GM12878 (cell line): ENCODE results near the gene TSPAN5. TPM values are rescaled to one million over a fixed set of nuclear protein-coding genes. Genes with fewer than 3 reads are reported as not detected.
A peak's percentile ranks its signal among the peaks of the same experiment; 100 is the strongest.

Experiments used
- ATAC-seq: fragments of 200-7000 bp; cut with Tn5 transposase; 3 replicates; pipeline ENCODE4 v1.9.1; 2020; ENCODE audit warnings: mild to moderate bottlenecking, moderate library complexity
- BruUV-seq: library from RNA; stranded (reverse); fragments of 400-500 nt; replicated peaks from 2 replicates; lab custom pipeline; 2021; lab: Mats Ljungman, UMichigan
- CTCF ChIA-PET: fragments of 300-600 bp; sonication (Branson Sonifier 250); formaldehyde crosslinking; extraction: SDS; loops from one replicate; lab custom pipeline; 2021; ENCODE audit warnings: inconsistent platforms; lab: Yijun Ruan, JAX
- POLR2A ChIA-PET: fragments of 350-600 bp; formaldehyde crosslinking; extraction: SDS; loops from one replicate; lab custom pipeline; 2021; ENCODE audit warnings: inconsistent platforms; lab: Charles Lee
- RAD21 ChIA-PET: fragments of 300-600 bp; sonication (Branson Sonifier 250); formaldehyde crosslinking; loops from one replicate; lab custom pipeline; 2023; ENCODE audit warnings: antibody characterized with exemption; ENCODE audit not compliant: unreplicated experiment; lab: Charles Lee
- SMC1A ChIA-PET: fragments of 300-600 bp; sonication (Branson Sonifier 250); formaldehyde crosslinking; loops from one replicate; lab custom pipeline; 2023; ENCODE audit not compliant: unreplicated experiment, uncharacterized antibody; lab: Charles Lee
- DNase-seq: peaks from one replicate; pipeline ENCODE4 v3.0.0-alpha.2; 2011; ENCODE audit warnings: low read depth, low spot score
- FAIRE-seq: peaks from 3 replicates; lab custom pipeline; 2011; peaks lifted over from hg19 to GRCh38; lab: Jason Lieb, UNC
- H2AFZ ChIP-seq: 2 replicates; pipeline ENCODE4 v1.6.0; 2011; ENCODE audit warnings: low read depth, low read length, control low read depth; ENCODE audit not compliant: control insufficient read depth
- H3K27ac ChIP-seq: 2 replicates; pipeline ENCODE4 v1.5.1; 2011; ENCODE audit warnings: control low read depth; ENCODE audit not compliant: control insufficient read depth, insufficient read depth
- H3K27me3 ChIP-seq, 2 experiments: replicated peaks in 1 of 2; 2 replicates each; pipeline versions ENCODE4 v1.6.0 to v1.6.1; 2011; ENCODE audit warnings: low read length in 1 of 2; ENCODE audit not compliant: control insufficient read depth in 2 of 2, insufficient read depth in 2 of 2
- H3K36me3 ChIP-seq, 2 experiments: 2 replicates each; pipeline ENCODE4 v1.5.1; 2011; ENCODE audit warnings: low read length in 1 of 2; ENCODE audit not compliant: control insufficient read depth in 2 of 2, insufficient read depth in 2 of 2
- H3K4me1 ChIP-seq: 2 replicates; pipeline ENCODE4 v1.6.1; 2011; ENCODE audit warnings: mild to moderate bottlenecking, low read length, moderate library complexity, mixed read lengths; ENCODE audit not compliant: control insufficient read depth, insufficient read depth
- H3K4me2 ChIP-seq: 2 replicates; pipeline ENCODE4 v1.6.0; 2011; ENCODE audit warnings: control low read depth; ENCODE audit not compliant: control insufficient read depth, insufficient read depth
- H3K4me3 ChIP-seq: fragments of 200-600 bp; sonication (generic); 2 replicates; pipeline ENCODE4 v1.5.1; 2016
- H3K79me2 ChIP-seq: 2 replicates; pipeline ENCODE4 v1.6.0; 2011; ENCODE audit warnings: low read length; ENCODE audit not compliant: control insufficient read depth, insufficient read depth
- H3K9ac ChIP-seq: 2 replicates; pipeline ENCODE4 v1.8.0; 2011; ENCODE audit warnings: low read length, control low read depth, mixed read lengths; ENCODE audit not compliant: control insufficient read depth, insufficient read depth
- H3K9me3 ChIP-seq: replicated peaks from 3 replicates; pipeline ENCODE4 v1.5.1; 2011; ENCODE audit warnings: mild to moderate bottlenecking, low read length; ENCODE audit not compliant: control insufficient read depth, insufficient read depth
- H4K20me1 ChIP-seq: 2 replicates; pipeline ENCODE4 v1.6.0; 2011; ENCODE audit not compliant: control insufficient read depth, insufficient read depth
- NR2C1 ChIP-seq: fragments of 450-650 bp; IDR thresholded peaks from 2 replicates; pipeline ENCODE4 v1.6.1; 2017; ENCODE audit warnings: antibody characterized with exemption, mild to moderate bottlenecking, moderate library complexity
- RAD21 ChIP-seq: IDR thresholded peaks from 2 replicates; pipeline ENCODE4 v1.6.1; 2011; ENCODE audit warnings: mild to moderate bottlenecking, low read depth, low read length, moderate library complexity; ENCODE audit not compliant: insufficient read depth
- WGBS: methylation state at CpG from one replicate; pipeline ENCODE4 v1.1.6; 2016; ENCODE audit warnings: low lambda C conversion rate; ENCODE audit not compliant: insufficient replicate concordance, insufficient coverage; ENCODE audit errors: missing lambda C conversion rate; 5-methylcytosine and 5-hydroxymethylcytosine counted together
- in situ Hi-C: fragments of 300-500 bp; cut with MboI; formaldehyde crosslinking; loops from 9 replicates; pipeline ENCODE4 v1.14.3; 2018; ENCODE audit warnings: mixed read lengths
- intact Hi-C: fragments of 100-400 bp; cut with micrococcal nuclease; formaldehyde crosslinking; loops from one replicate; pipeline ENCODE4 v1.14.2; 2022; ENCODE audit not compliant: unreplicated experiment
- polyA plus RNA-seq, 11 experiments: library from polyadenylated mRNA; depleted of rRNA in 4 of 11; unstranded in 6 of 11; stranded (reverse) in 5 of 11; fragments of >200 nt; fragmentation: Nextera tagmentation in 4 of 11; fragmentation: Illumina TruSeq in 1 of 11; extraction: Ambion mirVana in 4 of 11; extraction: Trizol in 1 of 11; gene quantifications; 1 replicate in 1 of 11; 2 replicates in 10 of 11; pipeline versions ENCODE4 v1.2.1 to v1.2.3, GENCODE V29; 2011 to 2016; ENCODE audit warnings: inconsistent platforms in 2 of 11, missing spikeins in 2 of 11, low read depth in 1 of 11
- total RNA-seq, 4 experiments: library from RNA; depleted of rRNA in 3 of 4; stranded (reverse); fragments of >200 nt in 3 of 4; fragmentation: Illumina TruSeq in 1 of 4; extraction: Trizol in 1 of 4; gene quantifications; 2 replicates each; pipeline versions ENCODE4 v1.2.1 to v1.2.3, GENCODE V29; 2013 to 2021
- TF ChIP-seq, protein P1 (sequence below), 3 experiments: IDR thresholded peaks in 2 of 3; conservative IDR thresholded peaks in 1 of 3; 2 replicates each; pipeline ENCODE4 v1.5.1; 2011; ENCODE audit warnings: low read depth in 3 of 3, low read length in 3 of 3, mild to moderate bottlenecking in 3 of 3, control low read depth in 2 of 3, moderate library complexity in 2 of 3, inconsistent platforms in 1 of 3, mixed read lengths in 1 of 3; ENCODE audit not compliant: control insufficient read depth in 2 of 3, insufficient read depth in 1 of 3; ENCODE audit errors: extremely low read depth in 1 of 3
- TF ChIP-seq, protein P2 (sequence below): fragments of 450-650 bp; IDR thresholded peaks from 2 replicates; pipeline ENCODE4 v1.6.1; 2017; ENCODE audit warnings: low read depth, mild to moderate bottlenecking, moderate library complexity

The TSPAN5 gene
- total and polyA plus RNA-seq, 10 of the 15 experiments (the other 5 are each of a cell fraction or from before 2014, with no cell fraction given) = 0.09 to 8.2 (median 0.27) TPM

DNA sequence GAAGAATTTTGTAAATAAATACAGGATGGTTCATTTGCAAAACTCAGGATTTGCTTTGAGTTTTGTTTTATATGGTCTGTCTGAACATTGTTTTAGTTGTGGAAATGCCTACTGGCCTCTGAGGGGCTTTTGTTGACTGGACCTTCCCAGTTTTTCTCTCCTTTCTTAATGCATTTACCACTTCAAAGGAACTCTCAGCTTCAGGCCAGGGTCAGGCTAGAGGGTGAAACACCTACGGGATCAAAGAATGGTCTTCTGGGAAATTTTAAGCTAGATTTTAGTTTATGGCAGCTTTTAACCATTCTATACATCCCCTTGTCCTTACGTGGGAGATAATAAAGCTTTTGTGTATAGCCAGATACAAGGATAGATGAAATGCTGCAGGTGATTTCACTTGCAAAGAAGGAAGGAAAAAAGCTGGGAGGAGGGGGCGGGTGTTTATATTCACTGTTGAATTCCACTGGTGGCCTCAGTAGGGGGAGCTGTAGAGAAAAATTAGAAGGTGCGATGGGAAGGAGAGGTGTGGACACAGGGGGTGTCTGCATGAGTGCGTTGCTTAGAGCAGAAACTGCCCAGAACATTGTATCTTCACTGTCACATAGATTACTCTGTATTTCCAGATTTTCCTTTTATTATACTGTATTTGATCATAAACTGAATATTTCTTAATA lies 151.8 kb downstream of the TSPAN5 start:
- Histone ChIP-seq H3K4me1 (no peaks in the 10 kb centered on the region), H3K36me3 (no peaks in the 10 kb centered on the region), H3K27ac (no peak overlapping the region), H2AFZ (no peak overlapping the region), H3K9me3 (no peaks in the 10 kb centered on the region), H3K4me3 (no peak overlapping the region), H4K20me1 (no peaks in the 10 kb centered on the region), H3K4me2 (no peak overlapping the region), H3K79me2 (no peaks in the 10 kb centered on the region), H3K9ac (no peak overlapping the region), H3K27me3 (no peaks in the 10 kb centered on the region)
- ChIA-PET CTCF (interaction anchor here (0.7 to 1.5 kb wide), 8 partner anchors 9 to 266 kb away, joined by 3 to 9 read pairs (median 3); no protein-coding TSS in a partner anchor), POLR2A (interaction anchor here (0.5 to 1.6 kb wide), 2 partner anchors 10 to 11 kb away, joined by 3 read pairs; no protein-coding TSS in a partner anchor), RAD21 (interaction anchor here (0.7 to 2.2 kb wide), 5 partner anchors 15 to 152 kb away, joined by 3 to 9 read pairs (median 3); partner anchors contain the start of gene TSPAN5), SMC1A (interaction anchor here (0.6 to 3.3 kb wide), 10 partner anchors 9 to 347 kb away, joined by 3 to 15 read pairs (median 3); no protein-coding TSS in a partner anchor)
- FAIRE-seq (no peak), DNase-seq (no peak), ATAC-seq (no peak)
- in situ Hi-C loops (no loop called here), intact Hi-C loops (no loop called here)
- WGBS = 47% methylated on average over 5 of the region's 5 CpGs
- no TSS peak for BruUV-seq
- TF ChIP-seq, protein P1, sequence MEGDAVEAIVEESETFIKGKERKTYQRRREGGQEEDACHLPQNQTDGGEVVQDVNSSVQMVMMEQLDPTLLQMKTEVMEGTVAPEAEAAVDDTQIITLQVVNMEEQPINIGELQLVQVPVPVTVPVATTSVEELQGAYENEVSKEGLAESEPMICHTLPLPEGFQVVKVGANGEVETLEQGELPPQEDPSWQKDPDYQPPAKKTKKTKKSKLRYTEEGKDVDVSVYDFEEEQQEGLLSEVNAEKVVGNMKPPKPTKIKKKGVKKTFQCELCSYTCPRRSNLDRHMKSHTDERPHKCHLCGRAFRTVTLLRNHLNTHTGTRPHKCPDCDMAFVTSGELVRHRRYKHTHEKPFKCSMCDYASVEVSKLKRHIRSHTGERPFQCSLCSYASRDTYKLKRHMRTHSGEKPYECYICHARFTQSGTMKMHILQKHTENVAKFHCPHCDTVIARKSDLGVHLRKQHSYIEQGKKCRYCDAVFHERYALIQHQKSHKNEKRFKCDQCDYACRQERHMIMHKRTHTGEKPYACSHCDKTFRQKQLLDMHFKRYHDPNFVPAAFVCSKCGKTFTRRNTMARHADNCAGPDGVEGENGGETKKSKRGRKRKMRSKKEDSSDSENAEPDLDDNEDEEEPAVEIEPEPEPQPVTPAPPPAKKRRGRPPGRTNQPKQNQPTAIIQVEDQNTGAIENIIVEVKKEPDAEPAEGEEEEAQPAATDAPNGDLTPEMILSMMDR (IDR thresholded peaks at IDR 0.05 in 2 of 3, conservative IDR thresholded peaks at IDR 0.05 in 1 of 3; ENCODE audit: control insufficient read depth in 2 of 3, extremely low read depth in 1 of 3, insufficient read depth in 1 of 3, low read depth in 3 of 3, low read length in 3 of 3) = peak in 2 of 3 experiments; percentile 12 to 16; a peak in 2 of 6 replicates
- TF ChIP-seq, protein P2, sequence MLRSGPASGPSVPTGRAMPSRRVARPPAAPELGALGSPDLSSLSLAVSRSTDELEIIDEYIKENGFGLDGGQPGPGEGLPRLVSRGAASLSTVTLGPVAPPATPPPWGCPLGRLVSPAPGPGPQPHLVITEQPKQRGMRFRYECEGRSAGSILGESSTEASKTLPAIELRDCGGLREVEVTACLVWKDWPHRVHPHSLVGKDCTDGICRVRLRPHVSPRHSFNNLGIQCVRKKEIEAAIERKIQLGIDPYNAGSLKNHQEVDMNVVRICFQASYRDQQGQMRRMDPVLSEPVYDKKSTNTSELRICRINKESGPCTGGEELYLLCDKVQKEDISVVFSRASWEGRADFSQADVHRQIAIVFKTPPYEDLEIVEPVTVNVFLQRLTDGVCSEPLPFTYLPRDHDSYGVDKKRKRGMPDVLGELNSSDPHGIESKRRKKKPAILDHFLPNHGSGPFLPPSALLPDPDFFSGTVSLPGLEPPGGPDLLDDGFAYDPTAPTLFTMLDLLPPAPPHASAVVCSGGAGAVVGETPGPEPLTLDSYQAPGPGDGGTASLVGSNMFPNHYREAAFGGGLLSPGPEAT = no peak
- TF ChIP-seq NR2C1 (no peak), RAD21 (0 out of 2 replicates have a peak, but pooled peaks have one; percentile 18)
